ENCODE results near the gene RRP1.
A peak's percentile ranks its signal among the peaks of the same experiment; 100 is the strongest.

The RRP1 gene

GRCh38 chr21:43759651-43760050, 29.7 kb upstream of the RRP1 start:
- no peak for DNase-seq

GRCh38 chr21:43760391-43760958, 28.9 kb upstream of the RRP1 start:
- DNase-seq: no peak

- DNase-seq: no peak
Observed at GRCh38 chr21:43761886-43762285, 27.5 kb upstream of the RRP1 start.

- no peak for DNase-seq
Observed at GRCh38 chr21:43762303-43763128, 26.9 kb upstream of the RRP1 start.

- no peak for DNase-seq
Observed at GRCh38 chr21:43763901-43764523, 25.4 kb upstream of the RRP1 start.

- no peak for DNase-seq
Observed at GRCh38 chr21:43764576-43765495, 24.5 kb upstream of the RRP1 start.

- DNase-seq: no peak
Observed at GRCh38 chr21:43766734-43767497, 22.5 kb upstream of the RRP1 start.

- no peak for DNase-seq
Observed at GRCh38 chr21:43767498-43767983, 21.8 kb upstream of the RRP1 start.

- DNase-seq: no peak
Observed at GRCh38 chr21:43767984-43768867, 21.2 kb upstream of the RRP1 start.

GRCh38 chr21:43768868-43769167, 20.6 kb upstream of the RRP1 start:
- DNase-seq: no peak

GRCh38 chr21:43769325-43769958, 19.9 kb upstream of the RRP1 start:
- no peak for DNase-seq

GRCh38 chr21:43770066-43770655, 19.2 kb upstream of the RRP1 start:
- no peak for DNase-seq

- no peak for DNase-seq
Observed at GRCh38 chr21:43771199-43771675, 18.1 kb upstream of the RRP1 start.

GRCh38 chr21:43771698-43772424, 17.5 kb upstream of the RRP1 start:
- DNase-seq: no peak

- no peak for DNase-seq
Observed at GRCh38 chr21:43772425-43772821, 17.0 kb upstream of the RRP1 start.

GRCh38 chr21:43774163-43774562, 15.2 kb upstream of the RRP1 start:
- DNase-seq: no peak

- no peak for DNase-seq
Observed at GRCh38 chr21:43775190-43775589, 14.2 kb upstream of the RRP1 start.

GRCh38 chr21:43775795-43776430, 13.5 kb upstream of the RRP1 start, which contains the start of gene CSTB:
Gene CSTB (minus strand): TSS chr21:43776308. CDS start chr21:43776269, 39 bp downstream.
- peak; percentile 81 for DNase-seq

GRCh38 chr21:43777953-43778352, 11.4 kb upstream of the RRP1 start:
- DNase-seq: no peak
